ENCODE results near the gene ABCD4. TPM values are rescaled to one million over a fixed set of nuclear protein-coding genes. Genes with fewer than 3 reads are reported as not detected.

ABCD4 gene
- polyA plus RNA-seq, 4 donors, result 31.1 to 138 (median 51.7) TPM

- Histone ChIP-seq H3K27me3 (ENCODE audit: control insufficient read depth in 3 of 3, insufficient read depth in 3 of 3, low read length in 3 of 3) (peaks cover 0 to 22% (median 9%) of the 10 kb centered on the region in 3 donors), H3K4me3 (ENCODE audit: low read depth in 1 of 3, low read length in 3 of 3) (no peak overlapping the region), H3K36me3 (ENCODE audit: control insufficient read depth in 3 of 3, insufficient read depth in 2 of 3, low read depth in 1 of 3, low read length in 3 of 3) (no peaks in the 10 kb centered on the region), H3K9me3 (ENCODE audit: control insufficient read depth in 2 of 2, insufficient read depth in 1 of 2, low read depth in 1 of 2, low read length in 1 of 2) (no peaks in the 10 kb centered on the region), H3K4me1 (ENCODE audit: control insufficient read depth in 3 of 3, insufficient read depth in 2 of 3, low read depth in 1 of 3, low read length in 2 of 3) (peaks cover 0 to 14% (median 0%) of the 10 kb centered on the region in 3 donors), H3K27ac (ENCODE audit: low read depth in 1 of 3, low read length in 2 of 3) (no peak overlapping the region)
- FAIRE-seq (no peak), DNase-seq (no peak)
- WGBS, 3 donors, result 69 to 73% (median 72%) methylated on average over 4 of the region's 4 CpGs
Observed at GRCh38 chr14:74261288-74261687, 41.4 kb downstream of the ABCD4 start.

- Histone ChIP-seq H3K4me1 (ENCODE audit: control insufficient read depth in 3 of 3, insufficient read depth in 2 of 3, low read depth in 1 of 3, low read length in 2 of 3) (peaks cover 0 to 14% (median 0%) of the 10 kb centered on the region in 3 donors), H3K36me3 (ENCODE audit: control insufficient read depth in 3 of 3, insufficient read depth in 2 of 3, low read depth in 1 of 3, low read length in 3 of 3) (no peaks in the 10 kb centered on the region), H3K4me3 (ENCODE audit: low read depth in 1 of 3, low read length in 3 of 3) (no peak overlapping the region), H3K9me3 (ENCODE audit: control insufficient read depth in 2 of 2, insufficient read depth in 1 of 2, low read depth in 1 of 2, low read length in 1 of 2) (no peaks in the 10 kb centered on the region), H3K27ac (ENCODE audit: low read depth in 1 of 3, low read length in 2 of 3) (no peak overlapping the region), H3K27me3 (ENCODE audit: control insufficient read depth in 3 of 3, insufficient read depth in 3 of 3, low read length in 3 of 3) (peaks cover 0 to 22% (median 9%) of the 10 kb centered on the region in 3 donors)
- FAIRE-seq (no peak), DNase-seq (no peak)
- WGBS, 3 donors, result 93 to 96% (median 94%) methylated on average over 26 to 29 of the region's 29 CpGs
Observed at GRCh38 chr14:74260525-74261233, 42.1 kb downstream of the ABCD4 start.

- H3K36me3 ChIP-seq (ENCODE audit: control insufficient read depth in 3 of 3, insufficient read depth in 2 of 3, low read depth in 1 of 3, low read length in 3 of 3), result no peaks in the 10 kb centered on the region
- FAIRE-seq, result no peak
- WGBS, 3 donors, result 93 to 98% (median 96%) methylated on average over 12 of the region's 12 CpGs
Observed at GRCh38 chr14:74259513-74259912, 43.2 kb downstream of the ABCD4 start.

GRCh38 chr14:74258764-74259035, 44.0 kb downstream of the ABCD4 start:
- DNase-seq, result no peak
- FAIRE-seq, result no peak
- Histone ChIP-seq H3K4me1 (ENCODE audit: control insufficient read depth in 3 of 3, insufficient read depth in 2 of 3, low read depth in 1 of 3, low read length in 2 of 3) (peaks cover 0 to 14% (median 0%) of the 10 kb centered on the region in 3 donors), H3K4me3 (ENCODE audit: low read depth in 1 of 3, low read length in 3 of 3) (peak overlapping the region in 1 of 3 donors; percentile 55), H3K27me3 (ENCODE audit: control insufficient read depth in 3 of 3, insufficient read depth in 3 of 3, low read length in 3 of 3) (peaks cover 0 to 26% (median 11%) of the 10 kb centered on the region in 3 donors), H3K9me3 (ENCODE audit: control insufficient read depth in 2 of 2, insufficient read depth in 1 of 2, low read depth in 1 of 2, low read length in 1 of 2) (no peaks in the 10 kb centered on the region), H3K36me3 (ENCODE audit: control insufficient read depth in 3 of 3, insufficient read depth in 2 of 3, low read depth in 1 of 3, low read length in 3 of 3) (no peaks in the 10 kb centered on the region), H3K27ac (ENCODE audit: low read depth in 1 of 3, low read length in 2 of 3) (no peak overlapping the region)
- WGBS, 3 donors, result 48 to 62% (median 52%) methylated on average over 3 of the region's 3 CpGs

More at GRCh38 chr14:74259513-74259912, 43.2 kb downstream of the ABCD4 start:
- Histone ChIP-seq H3K9me3 (ENCODE audit: control insufficient read depth in 2 of 2, insufficient read depth in 1 of 2, low read depth in 1 of 2, low read length in 1 of 2) (no peaks in the 10 kb centered on the region), H3K27me3 (ENCODE audit: control insufficient read depth in 3 of 3, insufficient read depth in 3 of 3, low read length in 3 of 3) (peaks cover 0 to 26% (median 9%) of the 10 kb centered on the region in 3 donors), H3K4me1 (ENCODE audit: control insufficient read depth in 3 of 3, insufficient read depth in 2 of 3, low read depth in 1 of 3, low read length in 2 of 3) (peaks cover 0 to 14% (median 0%) of the 10 kb centered on the region in 3 donors), H3K27ac (ENCODE audit: low read depth in 1 of 3, low read length in 2 of 3) (no peak overlapping the region), H3K4me3 (ENCODE audit: low read depth in 1 of 3, low read length in 3 of 3) (no peak overlapping the region)
- no peak for DNase-seq

- WGBS, 3 donors, result 5 to 9% (median 7%) methylated on average over 56 of the region's 56 CpGs
- Histone ChIP-seq H3K9me3 (ENCODE audit: control insufficient read depth in 2 of 2, insufficient read depth in 1 of 2, low read depth in 1 of 2, low read length in 1 of 2) (no peaks in the 10 kb centered on the region), H3K27ac (ENCODE audit: low read depth in 1 of 3, low read length in 2 of 3) (no peak overlapping the region), H3K36me3 (ENCODE audit: control insufficient read depth in 3 of 3, insufficient read depth in 2 of 3, low read depth in 1 of 3, low read length in 3 of 3) (no peaks in the 10 kb centered on the region), H3K27me3 (ENCODE audit: control insufficient read depth in 3 of 3, insufficient read depth in 3 of 3, low read length in 3 of 3) (peaks cover 0 to 31% (median 7%) of the 10 kb centered on the region in 3 donors), H3K4me1 (ENCODE audit: control insufficient read depth in 3 of 3, insufficient read depth in 2 of 3, low read depth in 1 of 3, low read length in 2 of 3) (peaks cover 0 to 14% (median 0%) of the 10 kb centered on the region in 3 donors), H3K4me3 (ENCODE audit: low read depth in 1 of 3, low read length in 3 of 3) (peak overlapping the region in 2 of 3 donors; percentile 51 to 55)
- FAIRE-seq (no peak), DNase-seq (peak in 1 of 2 donors; percentile 31)
Observed at GRCh38 chr14:74257941-74258763, 44.6 kb downstream of the ABCD4 start.

GRCh38 chr14:74257078-74257940, 45.4 kb downstream of the ABCD4 start:
- Histone ChIP-seq H3K4me1 (ENCODE audit: control insufficient read depth in 3 of 3, insufficient read depth in 2 of 3, low read depth in 1 of 3, low read length in 2 of 3) (peaks cover 0 to 14% (median 0%) of the 10 kb centered on the region in 3 donors), H3K36me3 (ENCODE audit: control insufficient read depth in 3 of 3, insufficient read depth in 2 of 3, low read depth in 1 of 3, low read length in 3 of 3) (no peaks in the 10 kb centered on the region), H3K4me3 (ENCODE audit: low read depth in 1 of 3, low read length in 3 of 3) (peak overlapping the region in 2 of 3 donors; percentile 51 to 55), H3K27ac (ENCODE audit: low read depth in 1 of 3, low read length in 2 of 3) (no peak overlapping the region), H3K27me3 (ENCODE audit: control insufficient read depth in 3 of 3, insufficient read depth in 3 of 3, low read length in 3 of 3) (peaks cover 0 to 38% (median 6%) of the 10 kb centered on the region in 3 donors), H3K9me3 (ENCODE audit: control insufficient read depth in 2 of 2, insufficient read depth in 1 of 2, low read depth in 1 of 2, low read length in 1 of 2) (no peaks in the 10 kb centered on the region)
- FAIRE-seq, result no peak
- WGBS, 3 donors, result 1 to 4% (median 4%) methylated on average over 37 to 68 of the region's 68 CpGs
- DNase-seq, result peak; percentile 37 to 58

GRCh38 chr14:74255281-74255680, 47.5 kb downstream of the ABCD4 start:
- DNase-seq (no peak), FAIRE-seq (no peak)
- 63 to 72% (median 69%) methylated on average over 3 of the region's 3 CpGs for WGBS, 3 donors

More at GRCh38 chr14:74255281-74255680, 47.5 kb downstream of the ABCD4 start:
- H3K9me3 ChIP-seq (ENCODE audit: control insufficient read depth in 2 of 2, insufficient read depth in 1 of 2, low read depth in 1 of 2, low read length in 1 of 2), result no peaks in the 10 kb centered on the region
- peaks cover 0 to 14% (median 0%) of the 10 kb centered on the region in 3 donors for H3K4me1 ChIP-seq (ENCODE audit: control insufficient read depth in 3 of 3, insufficient read depth in 2 of 3, low read depth in 1 of 3, low read length in 2 of 3)
- H3K4me3 ChIP-seq (ENCODE audit: low read depth in 1 of 3, low read length in 3 of 3), result no peak overlapping the region
- peaks cover 0 to 43% (median 11%) of the 10 kb centered on the region in 3 donors for H3K27me3 ChIP-seq (ENCODE audit: control insufficient read depth in 3 of 3, insufficient read depth in 3 of 3, low read length in 3 of 3)
- no peaks in the 10 kb centered on the region for H3K36me3 ChIP-seq (ENCODE audit: control insufficient read depth in 3 of 3, insufficient read depth in 2 of 3, low read depth in 1 of 3, low read length in 3 of 3)
- H3K27ac ChIP-seq (ENCODE audit: low read depth in 1 of 3, low read length in 2 of 3), result no peak overlapping the region
